Measurements from ENCODE around the gene ROR1. TPM values are rescaled to one million over a fixed set of nuclear protein-coding genes. Genes with fewer than 3 reads are reported as not detected.

Gene ROR1
- total RNA-seq, 8 experiments from 2014 or later: 1.2 to 15.7 (median 2.7) TPM

DNA sequence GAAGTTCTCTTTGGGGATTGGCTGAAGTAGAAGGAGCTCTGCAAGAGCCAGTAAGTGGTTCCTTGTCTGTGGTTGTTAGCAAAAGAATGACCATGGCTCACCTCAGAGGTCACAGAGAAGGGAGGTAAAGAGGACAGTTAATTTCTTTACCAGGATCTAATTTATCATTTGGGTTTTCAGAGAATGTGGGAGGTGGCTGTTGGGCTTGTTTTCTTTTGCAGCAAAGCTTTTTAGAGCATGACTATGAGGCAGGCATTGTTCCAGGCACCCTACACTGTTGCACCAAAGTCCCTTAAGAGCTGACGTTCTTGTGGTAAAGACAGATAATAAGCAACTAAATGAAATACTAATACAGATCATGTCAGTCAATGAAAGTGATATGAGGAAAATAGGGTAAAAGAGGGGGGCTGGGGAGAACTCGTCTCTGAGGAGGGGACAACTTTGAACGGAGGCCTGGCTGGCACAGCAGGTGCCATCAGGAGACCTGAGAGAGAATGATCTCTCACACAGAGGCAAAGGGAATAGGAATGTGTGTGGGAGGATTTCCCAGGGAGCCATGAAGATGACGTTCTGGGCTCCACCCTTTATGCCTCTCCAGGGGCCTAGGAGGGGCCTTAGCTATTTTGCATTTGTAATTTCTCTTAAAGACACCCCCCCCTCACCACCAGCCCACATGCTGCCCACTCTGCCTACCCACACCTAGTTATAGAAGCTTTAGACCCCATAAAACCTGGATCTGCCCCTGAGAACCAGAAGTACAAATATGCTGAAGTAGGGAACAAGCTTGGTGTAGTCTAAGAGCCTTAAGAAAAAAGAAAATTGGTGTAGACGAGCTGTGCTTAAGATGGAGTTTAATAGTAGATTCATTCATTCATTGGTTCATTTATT, 177.5 kb downstream of the ROR1 start:
- in situ Hi-C loops (cut with MboI; ENCODE audit: low pct_unique_long_range_greater_than_20kb in 2 of 9, low sequenced_read_pairs in 9 of 9, unreplicated experiment in 9 of 9): no loop called here
- Histone ChIP-seq H3K4me1 (replicated peaks in 1 of 2) (no peaks in the 10 kb centered on the region), H3K4me3 (no peak overlapping the region), H3K27ac (no peak overlapping the region)
- WGBS, 10 experiments: 41 to 100% (median 56%) methylated on average over 1 to 5 of the region's 5 CpGs; no CpG with 5 or more reads in 1 of the 10 experiments
- peak in 2 of 8 experiments; percentile 28 to 41 for ATAC-seq (replicated peaks in 6 of 8)

DNA sequence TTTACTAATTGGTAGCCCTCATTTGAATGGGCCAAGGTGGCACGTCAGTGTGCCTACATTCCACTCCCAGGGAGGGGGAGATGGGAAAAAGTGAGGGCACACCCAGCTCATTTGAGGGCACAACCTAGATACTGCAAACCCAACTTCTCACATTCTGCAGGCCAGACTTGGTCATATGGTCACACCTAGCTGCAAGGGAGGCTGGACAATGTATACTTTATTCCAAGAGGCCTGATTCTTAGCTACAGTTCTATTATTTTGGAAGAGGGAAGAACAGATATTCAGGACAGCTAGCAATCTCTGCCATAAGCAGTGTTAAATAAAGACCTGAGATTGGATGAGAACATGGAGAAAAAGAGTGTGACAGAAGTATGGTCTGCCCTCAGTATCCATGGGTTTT, 180.4 kb downstream of the ROR1 start:
- H3K4me3 ChIP-seq: no peak overlapping the region
- in situ Hi-C loops (cut with MboI; ENCODE audit: low pct_unique_long_range_greater_than_20kb in 2 of 9, low sequenced_read_pairs in 9 of 9, unreplicated experiment in 9 of 9): no loop called here
- 71 to 100% (median 100%) methylated on average over 1 of the region's 1 CpG; no CpG with 5 or more reads in 7 of the 10 experiments for WGBS, 10 experiments
- H3K4me1 ChIP-seq (replicated peaks in 1 of 2): no peaks in the 10 kb centered on the region
- no peak overlapping the region for H3K27ac ChIP-seq
- no peak for ATAC-seq (replicated peaks in 6 of 8)

DNA sequence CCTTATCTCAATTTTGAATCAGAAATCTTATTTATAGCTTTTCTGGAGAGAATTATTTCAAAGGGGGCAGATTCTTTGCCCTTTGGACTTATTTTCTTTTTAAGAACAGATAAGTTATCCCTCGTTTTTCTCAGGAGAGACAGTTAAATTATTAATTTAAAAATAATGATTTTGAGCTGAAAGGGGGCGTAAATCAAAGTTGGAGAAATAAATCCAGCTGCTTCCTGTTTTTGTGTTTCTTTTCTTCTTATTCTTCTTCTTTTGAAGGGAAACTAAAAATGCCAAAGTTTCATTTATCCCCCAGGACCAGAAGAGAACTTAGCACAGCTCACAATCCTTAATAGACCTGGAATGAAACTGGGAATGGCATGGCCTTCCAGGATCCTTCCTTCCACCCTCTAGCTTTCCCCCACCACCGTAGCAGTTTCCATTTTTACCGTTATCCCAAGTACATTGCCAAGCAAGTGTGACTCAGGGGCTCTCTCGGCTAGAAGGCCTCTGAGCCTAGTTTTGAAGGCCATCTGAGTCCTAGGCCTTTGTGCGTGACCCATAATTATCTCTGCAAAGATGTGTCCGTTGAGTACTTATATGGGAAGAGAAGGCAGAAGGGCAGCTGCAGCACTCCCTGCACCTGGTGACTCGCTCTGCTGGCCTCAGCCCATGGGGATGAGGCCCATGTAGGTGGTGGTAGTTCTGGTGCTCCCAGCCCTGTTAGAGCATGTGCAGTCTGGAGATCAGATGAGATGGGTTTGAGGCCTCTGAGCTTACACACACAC, 181.7 kb downstream of the ROR1 start:
- WGBS, 10 experiments: 46 to 96% (median 83%) methylated on average over 2 to 8 of the region's 8 CpGs
- peak in 2 of 8 experiments; percentile 22 to 75 for ATAC-seq (replicated peaks in 6 of 8)
- Histone ChIP-seq H3K27ac (no peak overlapping the region), H3K4me1 (replicated peaks in 1 of 2) (no peaks in the 10 kb centered on the region), H3K4me3 (no peak overlapping the region)
- in situ Hi-C loops (cut with MboI; ENCODE audit: low pct_unique_long_range_greater_than_20kb in 2 of 9, low sequenced_read_pairs in 9 of 9, unreplicated experiment in 9 of 9): no loop called here

DNA sequence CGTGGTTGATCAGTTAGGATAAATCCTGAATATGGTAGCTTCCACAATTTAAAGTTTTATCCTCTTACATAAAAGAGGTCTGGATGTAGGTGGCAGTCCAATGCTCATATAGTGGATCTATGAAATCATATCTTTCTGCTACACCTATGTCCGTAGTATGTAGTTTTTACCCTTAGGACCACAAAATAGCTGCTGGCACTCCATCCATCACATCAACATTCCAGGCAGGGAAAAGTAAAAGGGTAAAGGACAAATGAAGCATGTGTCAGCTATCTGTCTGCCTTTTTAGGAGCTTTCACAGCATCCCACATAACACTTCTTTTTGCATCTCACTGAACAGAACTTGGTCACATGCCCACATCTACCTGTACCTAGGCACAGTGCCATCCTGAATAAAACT, 184.7 kb downstream of the ROR1 start:
- H3K4me1 ChIP-seq (replicated peaks in 1 of 2): no peaks in the 10 kb centered on the region
- WGBS, 10 experiments: 29 to 100% (median 95%) methylated on average over 1 to 2 of the region's 2 CpGs; no CpG with 5 or more reads in 3 of the 10 experiments
- H3K4me3 ChIP-seq: no peak overlapping the region
- no peak overlapping the region for H3K27ac ChIP-seq
- no peak for ATAC-seq (replicated peaks in 6 of 8)
- in situ Hi-C loops (cut with MboI; ENCODE audit: low pct_unique_long_range_greater_than_20kb in 2 of 9, low sequenced_read_pairs in 9 of 9, unreplicated experiment in 9 of 9): no loop called here

DNA sequence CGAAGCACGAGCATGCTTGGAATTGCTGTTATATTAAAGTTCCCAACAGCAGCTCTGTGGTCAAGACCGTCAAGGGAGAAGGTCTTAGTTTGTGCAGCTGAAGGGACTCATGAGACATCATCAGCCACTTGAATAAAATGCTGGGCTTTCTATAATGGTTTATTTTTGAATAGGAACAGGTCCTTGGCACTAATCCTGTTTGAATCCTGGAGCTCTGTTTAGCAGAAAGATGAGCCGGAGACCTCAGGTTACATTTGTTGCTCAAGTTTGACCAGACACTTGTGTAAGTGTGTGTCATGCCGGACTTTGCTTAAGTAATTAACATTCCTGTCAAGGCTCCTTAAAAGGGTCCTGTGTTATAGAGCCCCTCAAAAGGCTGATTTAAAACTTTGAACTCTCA, 186.5 kb downstream of the ROR1 start:
- H3K27ac ChIP-seq: no peak overlapping the region
- 83 to 100% (median 87%) methylated on average over 1 to 5 of the region's 5 CpGs; no CpG with 5 or more reads in 1 of the 10 experiments for WGBS, 10 experiments
- ATAC-seq (replicated peaks in 6 of 8): no peak
- in situ Hi-C loops (cut with MboI; ENCODE audit: low pct_unique_long_range_greater_than_20kb in 2 of 9, low sequenced_read_pairs in 9 of 9, unreplicated experiment in 9 of 9): no loop called here
- no peak overlapping the region for H3K4me3 ChIP-seq
- no peaks in the 10 kb centered on the region for H3K4me1 ChIP-seq (replicated peaks in 1 of 2)

DNA sequence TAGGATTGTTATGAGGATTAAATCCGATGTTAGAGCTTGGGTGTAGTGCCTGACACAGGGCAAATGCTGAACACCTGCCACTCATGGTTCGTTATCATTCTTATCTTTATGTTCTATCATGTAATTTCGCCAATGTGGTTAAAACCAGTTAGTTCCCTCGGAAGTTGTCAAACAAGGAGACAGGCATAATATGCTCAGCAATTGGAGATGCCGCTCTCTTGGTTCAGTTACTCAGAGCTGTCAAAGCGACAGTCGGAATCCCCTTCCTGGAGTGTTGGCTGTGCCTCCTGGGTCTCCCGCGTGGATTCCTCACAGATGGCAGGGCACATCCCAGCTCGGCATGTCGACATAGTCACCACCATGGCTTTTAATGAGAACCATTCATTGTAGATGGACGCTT, 192.2 kb downstream of the ROR1 start:
- ATAC-seq (replicated peaks in 6 of 8): no peak
- in situ Hi-C loops (cut with MboI; ENCODE audit: low pct_unique_long_range_greater_than_20kb in 2 of 9, low sequenced_read_pairs in 9 of 9, unreplicated experiment in 9 of 9): no loop called here
- H3K4me1 ChIP-seq (replicated peaks in 1 of 2): no peaks in the 10 kb centered on the region
- H3K27ac ChIP-seq: no peak overlapping the region
- no peak overlapping the region for H3K4me3 ChIP-seq
- WGBS, 10 experiments: 60 to 100% (median 88%) methylated on average over 2 to 12 of the region's 12 CpGs

DNA sequence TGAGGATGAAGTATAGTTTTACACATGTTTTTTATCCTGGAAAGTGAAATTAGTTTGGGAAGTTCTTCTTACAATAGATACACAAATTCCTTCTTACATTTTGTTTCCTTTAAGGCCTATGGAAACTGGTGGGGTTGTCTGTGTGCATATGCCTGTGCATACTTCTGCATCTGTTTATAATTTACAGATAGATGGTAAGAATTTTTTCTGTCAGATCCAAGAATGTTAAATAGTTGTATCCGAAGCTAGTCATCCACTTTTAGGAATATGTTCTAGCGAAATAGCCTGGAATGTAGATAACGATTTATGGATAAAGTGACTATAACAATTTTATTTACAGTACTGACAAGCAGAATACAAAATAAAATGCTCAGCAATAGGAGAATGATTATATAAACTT, 194.1 kb downstream of the ROR1 start:
- in situ Hi-C loops (cut with MboI; ENCODE audit: low pct_unique_long_range_greater_than_20kb in 2 of 9, low sequenced_read_pairs in 9 of 9, unreplicated experiment in 9 of 9): no loop called here
- peak in 3 of 8 experiments; percentile 69 to 81 (median 77) for ATAC-seq (replicated peaks in 6 of 8)
- WGBS, 10 experiments: 10 to 100% (median 93%) methylated on average over 1 to 3 of the region's 3 CpGs
- Histone ChIP-seq H3K4me1 (replicated peaks in 1 of 2) (no peaks in the 10 kb centered on the region), H3K4me3 (no peak overlapping the region), H3K27ac (no peak overlapping the region)

DNA sequence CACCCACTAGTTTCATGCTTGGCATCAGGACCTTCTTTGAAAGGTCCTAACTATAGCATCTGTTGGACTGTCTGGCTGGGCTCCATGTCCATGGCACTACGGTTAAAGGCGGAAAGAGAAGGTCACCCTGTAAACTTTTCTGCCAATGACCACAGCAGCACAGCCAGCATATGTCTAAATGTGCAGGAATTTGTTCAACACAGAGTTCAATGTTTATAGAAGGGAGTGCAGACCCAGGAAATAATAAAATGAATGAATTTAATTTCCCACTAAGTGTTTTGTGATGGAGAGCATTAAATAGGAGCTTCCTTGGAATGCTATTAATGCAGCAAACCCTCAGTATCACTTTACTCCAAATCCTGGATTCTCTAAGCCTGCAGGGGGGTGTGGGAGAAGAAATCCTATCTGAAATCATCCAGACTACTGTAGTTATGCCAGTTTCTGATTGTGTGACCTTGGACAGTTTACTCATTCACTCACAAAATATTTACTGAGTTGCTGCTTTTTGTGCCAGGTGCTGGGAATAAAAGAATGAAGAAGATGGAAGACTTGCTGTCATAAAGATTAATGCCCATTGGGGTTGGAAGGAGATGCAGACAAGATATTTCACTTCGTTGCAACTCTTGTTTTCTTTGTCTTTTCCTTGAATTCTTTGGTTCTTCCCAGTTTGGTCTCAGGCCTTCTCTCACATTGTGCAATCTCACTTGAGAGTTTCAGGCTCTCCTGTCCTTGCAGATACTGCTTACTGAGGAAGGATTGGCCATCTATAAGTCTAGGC, 195.0 kb downstream of the ROR1 start:
- ATAC-seq (replicated peaks in 6 of 8): no peak
- Histone ChIP-seq H3K4me1 (replicated peaks in 1 of 2) (no peaks in the 10 kb centered on the region), H3K4me3 (no peak overlapping the region), H3K27ac (no peak overlapping the region)
- in situ Hi-C loops (cut with MboI; ENCODE audit: low pct_unique_long_range_greater_than_20kb in 2 of 9, low sequenced_read_pairs in 9 of 9, unreplicated experiment in 9 of 9): no loop called here
- WGBS, 10 experiments: 36 to 100% (median 75%) methylated on average over 1 to 3 of the region's 3 CpGs; no CpG with 5 or more reads in 1 of the 10 experiments

DNA sequence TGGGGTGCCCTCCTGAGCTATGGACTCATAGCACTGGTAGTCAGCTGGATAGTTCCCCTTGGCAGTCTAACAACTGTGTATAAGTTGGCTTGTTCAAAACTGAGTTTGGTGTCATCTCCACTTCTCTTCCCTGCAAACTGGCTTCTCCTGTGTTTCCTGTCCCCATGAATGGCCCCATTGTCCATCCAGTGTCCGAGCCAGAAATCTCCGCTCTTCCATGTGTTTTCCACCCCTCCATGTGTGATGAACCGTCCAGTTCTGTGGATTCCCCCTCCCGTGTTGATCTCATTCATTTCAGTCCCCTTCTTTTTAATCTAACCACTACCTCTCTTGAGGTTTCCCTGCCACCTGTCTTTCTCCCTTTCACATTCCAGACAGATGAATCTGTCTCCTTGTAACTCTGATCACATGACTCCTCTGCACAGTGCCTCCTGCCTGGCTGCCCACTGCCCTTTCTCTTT, 195.7 kb downstream of the ROR1 start:
- Histone ChIP-seq H3K4me3 (no peak overlapping the region), H3K4me1 (replicated peaks in 1 of 2) (no peaks in the 10 kb centered on the region), H3K27ac (no peak overlapping the region)
- no peak for ATAC-seq (replicated peaks in 6 of 8)
- 60 to 100% (median 86%) methylated on average over 1 to 4 of the region's 4 CpGs; no CpG with 5 or more reads in 5 of the 10 experiments for WGBS, 10 experiments
- in situ Hi-C loops (cut with MboI; ENCODE audit: low pct_unique_long_range_greater_than_20kb in 2 of 9, low sequenced_read_pairs in 9 of 9, unreplicated experiment in 9 of 9): no loop called here

DNA sequence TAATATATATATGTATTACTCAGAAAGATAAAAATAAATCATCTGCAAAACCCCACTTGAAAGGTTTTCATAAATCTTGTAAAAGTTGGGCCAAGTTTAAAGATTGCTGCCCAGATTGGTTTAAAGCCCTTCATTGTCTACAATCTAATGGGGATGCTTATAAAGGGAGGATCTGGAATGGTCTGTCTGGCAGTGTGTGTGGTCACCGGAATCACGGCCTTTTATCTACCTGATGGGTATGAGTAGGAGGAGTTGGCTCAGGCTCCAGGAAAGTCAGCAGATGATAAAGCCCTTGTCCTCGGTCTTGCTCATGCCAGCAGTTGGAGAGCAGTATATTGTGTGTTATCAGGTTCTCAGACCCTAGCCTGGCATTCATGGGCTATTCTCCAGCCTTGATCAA, 197.7 kb downstream of the ROR1 start:
- H3K4me1 ChIP-seq (replicated peaks in 1 of 2): no peaks in the 10 kb centered on the region
- H3K4me3 ChIP-seq: no peak overlapping the region
- in situ Hi-C loops (cut with MboI; ENCODE audit: low pct_unique_long_range_greater_than_20kb in 2 of 9, low sequenced_read_pairs in 9 of 9, unreplicated experiment in 9 of 9): no loop called here
- no peak for ATAC-seq (replicated peaks in 6 of 8)
- 49 to 100% (median 89%) methylated on average over 1 to 3 of the region's 3 CpGs; no CpG with 5 or more reads in 3 of the 10 experiments for WGBS, 10 experiments
- no peak overlapping the region for H3K27ac ChIP-seq

DNA sequence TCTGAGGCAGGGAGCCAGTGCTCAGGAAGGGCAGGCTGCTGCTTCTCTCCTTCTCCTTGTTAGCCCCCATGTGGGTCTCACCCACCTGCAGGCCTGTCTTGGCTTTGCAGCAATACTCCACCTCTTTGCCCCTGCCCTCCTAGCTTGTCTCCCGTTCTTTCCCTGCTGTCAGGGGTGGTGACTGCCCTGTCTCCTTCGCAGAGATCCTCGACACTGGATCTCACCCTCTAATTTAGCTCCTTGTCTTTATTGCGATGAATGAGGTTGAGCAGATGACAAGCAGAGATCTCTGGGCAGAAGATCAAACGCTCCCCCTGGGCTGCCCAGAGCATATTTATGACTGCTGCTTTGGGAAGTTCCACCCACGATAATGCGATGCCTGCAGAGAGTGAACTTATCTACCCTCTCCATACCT, 199.2 kb downstream of the ROR1 start:
- Histone ChIP-seq H3K27ac (no peak overlapping the region), H3K4me1 (replicated peaks in 1 of 2) (no peaks in the 10 kb centered on the region), H3K4me3 (no peak overlapping the region)
- in situ Hi-C loops (cut with MboI; ENCODE audit: low pct_unique_long_range_greater_than_20kb in 2 of 9, low sequenced_read_pairs in 9 of 9, unreplicated experiment in 9 of 9): no loop called here
- 0 to 73% (median 59%) methylated on average over 2 to 7 of the region's 7 CpGs; no CpG with 5 or more reads in 5 of the 10 experiments for WGBS, 10 experiments
- peak in 2 of 8 experiments; percentile 91 to 92 for ATAC-seq (replicated peaks in 6 of 8)

DNA sequence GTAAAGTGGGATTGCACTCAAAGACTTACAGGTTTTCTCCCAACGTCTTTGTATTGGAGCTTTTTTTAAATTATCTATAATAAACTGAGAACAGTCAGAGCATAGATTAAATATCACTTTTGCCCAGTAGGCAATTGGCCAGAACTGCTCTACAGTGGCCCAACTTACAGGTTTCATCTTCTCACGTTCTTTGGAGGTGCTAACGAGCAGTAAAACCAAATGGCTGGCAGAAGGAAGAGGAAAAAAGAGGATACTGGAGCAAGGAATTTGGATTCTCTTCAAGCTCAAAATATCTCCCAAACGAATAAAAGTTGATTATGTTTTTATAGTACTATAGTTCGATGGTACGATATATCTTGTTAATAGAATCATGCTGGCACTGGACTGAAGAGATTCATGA, 201.1 kb downstream of the ROR1 start:
- H3K4me1 ChIP-seq (replicated peaks in 1 of 2): no peaks in the 10 kb centered on the region
- in situ Hi-C loops (cut with MboI; ENCODE audit: low pct_unique_long_range_greater_than_20kb in 2 of 9, low sequenced_read_pairs in 9 of 9, unreplicated experiment in 9 of 9): no loop called here
- ATAC-seq (replicated peaks in 6 of 8): no peak
- H3K27ac ChIP-seq: no peak overlapping the region
- 49 to 96% (median 83%) methylated on average over 2 to 6 of the region's 6 CpGs for WGBS, 10 experiments
- H3K4me3 ChIP-seq: no peak overlapping the region
